OCI-M2 (cell line): Measurements from ENCODE around the gene FBLN5.

Experiments
- DNase-seq: peaks from one replicate; lab custom pipeline; 2025; ENCODE audit not compliant: unreplicated experiment; lab: John Stamatoyannopoulos, UW

FBLN5 gene

DNA sequence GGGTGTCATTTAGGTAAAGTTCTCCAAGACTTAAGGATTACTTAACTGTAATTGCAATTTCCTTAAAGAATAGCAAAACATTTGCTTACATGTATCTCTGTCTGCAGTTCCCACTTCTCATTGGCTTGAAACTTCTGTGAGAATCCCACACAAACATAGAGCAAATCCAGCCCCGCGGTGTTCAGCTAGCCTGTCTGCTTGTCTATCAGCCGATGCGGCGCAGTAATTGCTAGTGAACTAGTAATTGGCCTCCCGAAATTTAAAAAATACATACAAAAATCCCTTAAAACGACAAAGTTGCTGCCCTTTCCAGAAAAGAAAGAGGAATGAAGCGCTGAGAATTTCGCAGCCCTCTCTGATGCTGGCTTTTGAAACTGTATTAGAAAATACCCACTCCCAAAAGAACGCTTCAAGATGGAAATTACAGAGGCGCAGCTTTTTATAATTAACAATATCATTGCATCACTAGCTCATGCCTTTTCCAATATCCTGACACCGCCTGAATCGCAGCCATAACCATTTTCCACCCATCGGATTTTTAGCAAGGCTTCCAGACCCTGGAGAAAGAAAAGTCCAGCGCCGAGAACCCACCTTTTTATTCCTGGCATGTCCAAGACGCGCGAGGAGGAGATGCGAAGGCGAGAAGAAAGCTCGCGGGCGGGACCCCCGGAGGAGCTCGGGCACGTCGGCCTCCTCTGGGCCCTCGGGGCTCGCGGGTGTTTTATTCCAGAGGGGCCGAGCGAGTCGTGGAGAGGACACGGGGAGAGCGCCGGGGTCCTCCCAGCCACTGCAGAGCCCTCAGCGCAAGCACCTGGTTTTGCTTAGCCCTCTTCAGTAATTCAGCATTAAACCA lies 646 bp downstream of the FBLN5 start:
- DNase-seq: no peak

DNA sequence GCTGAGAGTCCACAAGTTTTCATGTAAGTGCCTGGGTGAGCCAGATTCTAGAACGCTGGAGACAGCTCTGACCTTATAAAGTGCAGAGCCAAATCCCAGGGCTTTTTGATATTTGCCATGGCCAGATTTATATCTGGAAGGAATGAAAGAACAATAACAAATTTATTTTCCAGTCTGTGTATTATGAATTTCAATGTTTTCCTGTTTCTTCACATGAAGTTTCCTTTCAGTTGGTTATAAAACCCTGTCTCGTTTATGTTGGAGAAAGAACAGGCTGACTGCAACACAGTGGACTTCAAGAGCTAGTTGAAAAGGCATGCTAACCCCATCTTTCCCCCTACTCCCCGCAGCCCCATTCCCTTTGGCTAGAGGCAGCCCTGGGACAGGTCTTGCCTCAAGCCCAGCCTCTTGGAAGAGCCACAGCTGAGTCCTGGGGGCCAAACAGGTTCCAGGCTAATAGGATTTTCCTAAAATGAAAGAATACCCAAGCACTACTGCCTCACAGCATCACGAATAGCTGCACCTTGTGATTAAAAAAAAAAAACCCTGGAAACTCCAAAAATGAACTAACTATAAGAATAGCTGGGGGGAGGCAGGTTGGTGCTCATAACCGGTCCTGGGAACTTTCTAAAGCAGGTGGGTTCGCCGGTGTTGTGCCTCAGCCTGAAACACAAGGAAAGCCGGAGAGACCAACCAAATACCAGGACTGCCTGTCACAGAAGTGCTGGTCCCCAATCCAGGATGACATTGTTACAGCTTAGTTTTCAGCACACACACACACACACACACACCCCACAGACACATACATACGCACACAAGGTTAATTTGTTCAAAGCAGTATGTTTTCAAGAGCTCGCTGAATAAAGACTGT lies 1.5 kb downstream of the FBLN5 start:
- DNase-seq: no peak

DNA sequence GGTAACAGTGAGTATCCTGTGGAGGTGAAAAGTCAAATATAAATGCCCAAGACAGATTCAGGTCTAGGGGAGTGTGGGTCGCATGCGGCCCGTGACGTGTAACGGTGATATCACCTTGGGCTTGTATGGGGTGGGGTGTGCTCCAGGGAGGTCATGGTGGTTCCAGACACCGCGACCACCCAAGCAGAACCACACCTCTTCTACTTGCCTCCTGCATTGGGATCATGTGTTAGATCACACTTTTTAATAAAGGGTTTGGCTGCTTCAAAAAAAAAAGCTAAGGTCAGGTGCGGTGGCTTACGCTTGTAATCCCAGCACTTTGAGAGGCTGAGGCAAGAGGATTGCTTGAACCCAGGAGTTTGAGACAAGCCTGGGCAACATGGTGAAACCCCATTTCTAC lies 4.5 kb downstream of the FBLN5 start:
- DNase-seq: no peak

- DNase-seq: no peak
Measured at GRCh38 chr14:91942128-91942527, 5.4 kb downstream of the FBLN5 start.

DNA sequence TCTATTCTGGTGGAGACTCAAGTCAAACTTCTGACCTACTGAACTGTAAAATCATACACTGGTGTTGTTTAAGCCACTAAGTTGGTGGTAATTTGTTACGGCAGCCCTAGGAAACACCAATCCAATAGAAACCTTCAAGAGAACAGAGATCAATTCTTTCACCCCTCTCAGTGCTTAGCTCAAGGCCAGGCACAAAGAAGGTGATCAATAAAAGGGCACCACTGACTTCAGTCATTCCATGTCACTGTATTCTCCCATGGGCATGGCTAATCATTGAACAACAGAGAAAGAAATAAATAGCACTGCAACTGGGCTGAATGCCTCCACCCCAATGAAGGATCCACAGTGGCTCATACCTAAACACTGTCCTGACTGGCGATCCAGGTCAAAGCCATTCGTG lies 7.3 kb downstream of the FBLN5 start:
- DNase-seq: no peak

DNA sequence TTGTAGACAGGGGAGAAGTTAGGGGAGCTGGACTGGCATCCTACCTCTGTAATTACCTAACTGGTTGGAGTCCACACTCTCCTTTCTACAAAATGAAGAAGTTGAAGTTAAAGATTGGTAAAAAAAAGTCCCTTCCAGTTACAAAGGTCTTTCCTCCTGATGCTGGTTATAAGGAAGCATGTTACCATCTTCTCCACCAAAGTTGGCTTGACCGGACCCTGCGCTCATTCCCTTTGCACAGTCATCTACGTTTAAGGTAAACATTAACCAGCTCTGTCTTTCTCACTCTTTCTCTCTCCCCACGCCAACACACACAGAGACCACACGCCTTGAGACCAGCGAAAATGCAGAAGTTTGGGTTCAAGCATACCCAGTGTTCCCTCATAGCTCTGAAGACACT lies 11.9 kb downstream of the FBLN5 start:
- no peak for DNase-seq

- DNase-seq: no peak
Measured at GRCh38 chr14:91934554-91935285, 12.8 kb downstream of the FBLN5 start.

GRCh38 chr14:91931478-91932088 lies 15.9 kb downstream of the FBLN5 start:
- DNase-seq: no peak

DNA sequence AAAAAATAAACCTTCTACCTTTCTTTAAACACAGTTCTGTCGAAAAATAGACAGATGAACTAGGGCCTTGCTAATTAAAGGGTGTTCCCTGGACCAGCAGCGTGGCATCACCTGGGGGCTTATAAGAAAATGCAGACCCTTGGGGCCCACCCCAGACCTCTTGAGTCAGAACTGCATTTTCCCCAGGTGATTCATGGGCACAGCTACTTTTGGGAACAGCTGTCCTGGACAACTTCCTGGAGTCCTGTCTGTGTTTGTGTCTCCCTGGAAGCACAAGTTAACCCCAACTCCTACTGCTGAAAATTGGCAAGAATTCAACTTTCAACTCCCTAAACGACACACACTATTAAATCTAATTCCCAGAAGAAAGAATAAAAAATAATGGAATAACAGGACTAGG lies 17.8 kb downstream of the FBLN5 start:
- no peak for DNase-seq

GRCh38 chr14:91927800-91928199 lies 19.7 kb downstream of the FBLN5 start:
- DNase-seq: no peak

DNA sequence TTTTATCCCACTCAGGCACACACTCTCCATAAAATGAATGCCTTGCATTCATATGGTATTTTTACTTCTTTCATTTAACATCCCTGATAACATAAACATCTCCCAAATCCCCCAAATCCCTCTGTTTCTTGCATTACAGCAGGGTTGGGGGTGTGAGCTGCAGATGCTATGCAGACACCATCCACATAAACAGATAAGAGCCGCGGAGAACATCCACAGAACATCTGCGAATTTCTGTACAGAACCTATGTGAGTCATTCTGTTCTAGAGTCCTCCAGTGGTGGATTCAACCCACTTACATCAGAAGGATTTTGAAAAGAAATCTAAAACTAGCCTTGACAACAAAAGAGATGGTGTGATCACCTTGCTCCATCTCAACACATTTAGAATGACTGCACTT lies 20.3 kb downstream of the FBLN5 start:
- no peak for DNase-seq

- no peak for DNase-seq
Measured at GRCh38 chr14:91926131-91926890, 21.2 kb downstream of the FBLN5 start.

DNA sequence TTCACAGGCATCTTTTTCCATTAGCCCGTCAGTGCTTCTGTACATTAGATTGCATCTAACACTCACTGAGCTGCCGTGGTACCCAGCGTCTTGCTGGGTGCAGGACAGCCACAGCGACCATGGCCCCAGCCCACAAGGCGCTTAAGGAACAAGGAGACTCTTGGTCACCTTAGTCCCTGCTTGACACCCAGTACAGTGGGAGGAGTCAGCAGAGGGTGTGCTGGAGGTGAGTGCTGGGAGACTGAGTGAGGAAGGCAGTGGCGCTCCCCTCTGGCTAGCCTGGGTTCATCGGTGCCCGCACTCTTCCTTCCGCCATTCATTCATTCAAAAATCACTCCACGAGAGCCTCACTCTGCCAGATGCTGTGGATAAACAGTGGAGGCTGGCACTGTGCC lies 21.8 kb downstream of the FBLN5 start:
- no peak for DNase-seq

DNA sequence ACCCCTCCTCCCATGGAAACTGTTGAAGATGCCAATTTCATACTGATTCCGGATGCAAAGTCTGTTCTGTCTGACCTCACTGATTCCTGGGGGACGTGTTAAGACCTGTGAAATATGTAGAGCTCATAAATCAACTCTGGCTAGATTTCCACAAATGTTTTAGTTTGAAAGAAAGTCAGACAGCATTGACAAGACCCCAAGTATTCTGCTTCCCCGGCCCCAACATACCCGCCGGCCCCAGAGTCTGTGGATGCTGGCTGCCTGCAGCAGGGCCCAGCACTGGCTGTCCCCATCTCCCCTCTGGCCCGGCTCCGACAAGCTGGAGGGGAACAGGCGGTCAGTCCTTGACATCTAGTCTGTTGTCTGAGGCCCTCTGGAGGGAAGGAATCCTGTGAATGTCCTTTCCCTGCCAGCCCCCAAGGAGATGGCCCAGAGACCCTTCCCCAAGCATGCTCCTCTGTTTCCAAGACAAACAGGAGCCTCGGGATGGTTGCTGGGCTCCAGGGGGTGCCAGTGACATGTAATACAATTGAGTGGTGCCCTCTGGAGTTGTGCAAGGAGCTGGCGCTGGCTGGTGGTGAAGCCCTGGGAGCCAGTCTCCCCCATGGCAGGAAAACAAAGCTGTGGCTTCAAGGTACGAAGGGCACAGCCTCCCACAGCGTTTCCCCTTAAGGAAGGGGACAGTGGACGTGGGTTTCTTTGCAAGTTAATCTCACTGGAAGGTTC lies 22.3 kb downstream of the FBLN5 start:
- DNase-seq: no peak

DNA sequence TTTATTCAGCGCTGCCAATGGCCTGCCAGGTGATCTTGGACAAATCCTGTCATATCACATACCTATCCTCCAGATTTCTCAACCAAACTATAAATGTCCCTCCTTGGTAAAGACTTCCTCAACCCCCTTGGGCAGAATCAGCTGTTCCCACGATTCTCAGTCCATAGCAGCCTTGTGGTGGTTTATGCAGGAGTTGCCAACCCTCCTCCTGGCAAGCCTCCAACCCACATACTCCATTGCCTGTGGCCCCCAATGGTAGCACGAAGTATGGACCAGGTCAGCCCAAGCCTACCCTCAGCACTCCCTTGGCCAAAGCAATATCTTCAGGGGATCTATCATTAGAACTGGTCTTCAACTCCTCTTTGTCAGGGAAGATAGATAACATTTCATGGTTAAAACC lies 27.0 kb downstream of the FBLN5 start:
- DNase-seq: no peak

- no peak for DNase-seq
Measured at GRCh38 chr14:91919814-91920213, 27.7 kb downstream of the FBLN5 start.

GRCh38 chr14:91918186-91918883 lies 29.2 kb downstream of the FBLN5 start:
- DNase-seq: no peak

DNA sequence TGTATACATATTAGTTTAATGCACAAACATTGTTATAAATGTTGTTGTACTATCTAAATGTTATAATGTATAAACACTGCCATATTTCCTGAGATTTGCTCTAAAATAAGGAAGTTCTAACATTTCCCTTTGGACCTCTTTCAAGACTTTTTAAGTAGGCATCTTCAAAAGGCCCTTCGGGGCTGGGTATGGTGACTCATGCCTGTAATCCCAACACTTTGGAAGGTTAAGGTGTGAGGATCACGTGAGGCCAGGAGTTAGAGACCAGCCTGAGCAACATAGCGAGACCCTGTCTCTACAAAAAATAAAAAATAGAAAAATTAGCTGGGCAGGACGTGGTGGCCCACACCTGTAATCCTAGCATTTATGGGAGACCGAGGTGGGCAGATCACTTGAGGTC lies 35.5 kb downstream of the FBLN5 start:
- DNase-seq: no peak

- DNase-seq: no peak
Measured at GRCh38 chr14:91911474-91912032, 35.9 kb downstream of the FBLN5 start.
